Activated B cell treated with CpG ODN at 0.5 μM for 24 hours (primary cell): ENCODE results near the gene PASK. TPM values are rescaled to one million over a fixed set of nuclear protein-coding genes. Genes with fewer than 3 reads are reported as not detected.

Experiments
- ATAC-seq: fragments of 200-7000 bp; cut with Tn5 transposase; one replicate; pipeline ENCODE4 v1.10.0; 2021; ENCODE audit warnings: low read depth, mild to moderate bottlenecking, moderate library complexity
- CTCF ChIA-PET: fragments of 350-600 bp; sonication (Branson Sonifier 250); formaldehyde crosslinking; loops from one replicate; lab custom pipeline; 2021; ENCODE audit warnings: antibody characterized with exemption; lab: Charles Lee
- POLR2A ChIA-PET: fragments of 350-600 bp; sonication (Branson Sonifier 250); formaldehyde crosslinking; loops from one replicate; lab custom pipeline; 2021; ENCODE audit warnings: antibody characterized with exemption; lab: Charles Lee
- DNase-seq: peaks from one replicate; pipeline ENCODE4 v3.0.0; 2022
- H3K27ac Mint-ChIP-seq: one replicate; pipeline ENCODE4 v1.8.0; 2020; ENCODE audit warnings: mixed read lengths
- H3K27me3 Mint-ChIP-seq: one replicate; pipeline ENCODE4 v1.8.0; 2021; ENCODE audit warnings: mixed read lengths
- H3K36me3 Mint-ChIP-seq: one replicate; pipeline ENCODE4 v1.8.0; 2021; ENCODE audit warnings: low read depth, mixed read lengths
- H3K4me1 Mint-ChIP-seq: one replicate; pipeline ENCODE4 v1.8.0; 2021; ENCODE audit warnings: mixed read lengths
- H3K4me3 Mint-ChIP-seq: one replicate; pipeline ENCODE4 v1.8.0; 2020; ENCODE audit warnings: mild to moderate bottlenecking, mixed read lengths
- H3K9me3 Mint-ChIP-seq: one replicate; pipeline ENCODE4 v1.8.0; 2020; ENCODE audit warnings: mixed read lengths
- intact Hi-C: fragments of 100-400 bp; cut with micrococcal nuclease; formaldehyde crosslinking; loops from one replicate; pipeline ENCODE4 v1.15.1; 2024
- total RNA-seq: library from RNA; stranded (reverse); gene quantifications from 2 replicates; pipeline ENCODE4 v1.2.3, GENCODE V29; 2022
- TF ChIP-seq, protein P1 (sequence below): fragments of 200-600 bp; IDR thresholded peaks from one replicate; pipeline ENCODE4 v1.8.0; 2022; ENCODE audit warnings: antibody characterized with exemption, mild to moderate bottlenecking

PASK gene
- total RNA-seq, 1 donor from 2014 or later = 150 TPM

DNA sequence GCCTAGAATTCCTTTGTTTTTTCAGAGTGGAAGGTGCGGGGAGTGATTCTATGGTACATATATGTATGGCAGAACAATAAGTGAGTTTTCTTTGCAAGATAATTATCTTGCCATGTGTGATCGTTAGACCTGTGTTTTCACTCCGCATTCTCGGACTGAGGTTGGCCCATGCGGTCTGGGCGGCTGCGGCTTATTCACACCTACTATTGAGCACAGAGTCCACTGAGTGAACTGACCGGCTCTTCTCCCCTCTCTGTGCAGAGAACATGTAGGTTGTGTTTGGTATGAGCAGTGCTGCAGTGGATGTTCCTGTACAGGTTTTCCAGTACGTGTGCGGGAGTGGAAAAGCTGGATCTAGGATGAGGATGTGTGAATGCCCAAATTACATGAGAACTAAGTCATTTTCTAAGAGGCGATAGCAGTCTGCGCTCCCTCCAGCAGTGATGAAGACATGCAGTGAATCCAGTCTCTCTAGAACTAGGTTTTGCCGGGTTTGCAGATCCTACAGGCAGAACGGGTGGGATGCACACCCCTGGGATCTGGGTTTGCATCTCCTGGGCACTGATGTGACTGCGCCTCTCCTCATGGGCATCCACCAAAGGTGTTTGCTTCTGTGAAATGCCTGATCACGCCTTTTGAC is 74.3 kb downstream of the PASK start:
- intact Hi-C loops = loop anchor here (5.0 to 10.0 kb wide), 2 partner anchors 158 to 540 kb away; no protein-coding TSS in a partner anchor
- TF ChIP-seq, protein P1, sequence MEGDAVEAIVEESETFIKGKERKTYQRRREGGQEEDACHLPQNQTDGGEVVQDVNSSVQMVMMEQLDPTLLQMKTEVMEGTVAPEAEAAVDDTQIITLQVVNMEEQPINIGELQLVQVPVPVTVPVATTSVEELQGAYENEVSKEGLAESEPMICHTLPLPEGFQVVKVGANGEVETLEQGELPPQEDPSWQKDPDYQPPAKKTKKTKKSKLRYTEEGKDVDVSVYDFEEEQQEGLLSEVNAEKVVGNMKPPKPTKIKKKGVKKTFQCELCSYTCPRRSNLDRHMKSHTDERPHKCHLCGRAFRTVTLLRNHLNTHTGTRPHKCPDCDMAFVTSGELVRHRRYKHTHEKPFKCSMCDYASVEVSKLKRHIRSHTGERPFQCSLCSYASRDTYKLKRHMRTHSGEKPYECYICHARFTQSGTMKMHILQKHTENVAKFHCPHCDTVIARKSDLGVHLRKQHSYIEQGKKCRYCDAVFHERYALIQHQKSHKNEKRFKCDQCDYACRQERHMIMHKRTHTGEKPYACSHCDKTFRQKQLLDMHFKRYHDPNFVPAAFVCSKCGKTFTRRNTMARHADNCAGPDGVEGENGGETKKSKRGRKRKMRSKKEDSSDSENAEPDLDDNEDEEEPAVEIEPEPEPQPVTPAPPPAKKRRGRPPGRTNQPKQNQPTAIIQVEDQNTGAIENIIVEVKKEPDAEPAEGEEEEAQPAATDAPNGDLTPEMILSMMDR = no peak
- H3K36me3 Mint-ChIP-seq = peaks cover 23% of the 10 kb centered on the region

DNA sequence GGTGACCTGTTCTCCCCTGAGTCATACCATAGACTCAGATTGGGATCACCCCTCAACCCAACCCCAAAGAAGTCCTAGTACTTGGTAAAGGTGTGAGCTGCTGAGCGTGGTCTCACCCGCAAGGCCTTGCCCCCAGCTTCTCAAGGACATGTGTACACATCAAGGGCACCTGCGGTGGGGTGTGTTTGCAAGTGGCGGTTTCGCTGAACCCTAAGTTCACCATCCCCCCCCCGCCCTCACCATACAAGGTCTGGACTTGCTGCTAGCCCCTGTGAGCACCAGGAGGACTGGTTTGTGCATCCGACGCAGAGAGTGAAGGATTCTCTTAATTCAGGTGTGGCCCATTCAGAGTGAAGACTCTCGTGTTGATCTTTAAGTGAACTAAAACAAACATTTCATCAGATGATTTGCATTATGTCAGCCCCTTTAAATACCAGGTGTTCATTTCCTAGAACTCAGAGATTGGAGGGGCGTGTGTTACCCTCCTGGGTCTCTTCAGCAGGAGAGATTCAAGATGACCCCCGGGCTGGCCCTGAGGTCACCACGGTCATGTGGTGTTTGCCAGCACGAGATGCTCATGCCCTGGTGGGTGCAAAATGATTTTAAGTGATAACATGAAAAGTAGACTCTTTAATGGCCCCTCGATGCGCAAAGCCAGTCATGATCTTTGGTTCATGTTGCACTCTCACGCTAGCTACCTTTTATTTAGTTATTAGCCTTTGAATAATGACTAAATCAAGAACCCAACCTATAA is 75.0 kb downstream of the PASK start:
- Mint-ChIP-seq H3K4me3 (no peak overlapping the region), H3K9me3 (no peaks in the 10 kb centered on the region), H3K27me3 (no peaks in the 10 kb centered on the region), H3K4me1 (peaks cover 5% of the 10 kb centered on the region), H3K36me3 (peaks cover 23% of the 10 kb centered on the region), H3K27ac (no peak overlapping the region)
- ChIA-PET CTCF (no interaction called here), POLR2A (interaction anchor here (0.5 to 1.3 kb wide), 2 partner anchors 75 to 88 kb away, joined by 3 read pairs; partner anchors contain the start of gene PASK)
- intact Hi-C loops = loop anchor here (10.0 kb wide), 1 partner anchor 541 kb away; no protein-coding TSS in a partner anchor
- no peak for DNase-seq
- TF ChIP-seq, protein P1 = no peak
- ATAC-seq = no peak

More for the DNA sequence above, 74.3 kb downstream of the PASK start:
- no peak overlapping the region for H3K27ac Mint-ChIP-seq
- H3K27me3 Mint-ChIP-seq = no peaks in the 10 kb centered on the region
- ATAC-seq = no peak
- peaks cover 5% of the 10 kb centered on the region for H3K4me1 Mint-ChIP-seq
- no peaks in the 10 kb centered on the region for H3K9me3 Mint-ChIP-seq
- POLR2A ChIA-PET = interaction anchor here (1.3 kb wide), 1 partner anchor 74 kb away, joined by 3 read pairs; the partner anchor contains the start of gene PASK
- no peak overlapping the region for H3K4me3 Mint-ChIP-seq
- CTCF ChIA-PET = no interaction called here
- no peak for DNase-seq

GRCh38 chr2:241073166-241074064 is 75.9 kb downstream of the PASK start:
- no peak for ATAC-seq
- POLR2A ChIA-PET = interaction anchor here (1.3 kb wide), 1 partner anchor 76 kb away, joined by 3 read pairs; the partner anchor contains the start of gene PASK
- H3K4me1 Mint-ChIP-seq = peaks cover 3% of the 10 kb centered on the region
- intact Hi-C loops = loop anchor here (10.0 kb wide), 1 partner anchor 541 kb away; no protein-coding TSS in a partner anchor
- TF ChIP-seq, protein P1 = no peak
- H3K36me3 Mint-ChIP-seq = peaks cover 27% of the 10 kb centered on the region
- no peaks in the 10 kb centered on the region for H3K9me3 Mint-ChIP-seq
- DNase-seq = no peak
- H3K4me3 Mint-ChIP-seq = no peak overlapping the region
- CTCF ChIA-PET = interaction anchor here (1.0 kb wide), 1 partner anchor 90 kb away, joined by 3 read pairs; no protein-coding TSS in a partner anchor
- H3K27ac Mint-ChIP-seq = no peak overlapping the region
- H3K27me3 Mint-ChIP-seq = no peaks in the 10 kb centered on the region

DNA sequence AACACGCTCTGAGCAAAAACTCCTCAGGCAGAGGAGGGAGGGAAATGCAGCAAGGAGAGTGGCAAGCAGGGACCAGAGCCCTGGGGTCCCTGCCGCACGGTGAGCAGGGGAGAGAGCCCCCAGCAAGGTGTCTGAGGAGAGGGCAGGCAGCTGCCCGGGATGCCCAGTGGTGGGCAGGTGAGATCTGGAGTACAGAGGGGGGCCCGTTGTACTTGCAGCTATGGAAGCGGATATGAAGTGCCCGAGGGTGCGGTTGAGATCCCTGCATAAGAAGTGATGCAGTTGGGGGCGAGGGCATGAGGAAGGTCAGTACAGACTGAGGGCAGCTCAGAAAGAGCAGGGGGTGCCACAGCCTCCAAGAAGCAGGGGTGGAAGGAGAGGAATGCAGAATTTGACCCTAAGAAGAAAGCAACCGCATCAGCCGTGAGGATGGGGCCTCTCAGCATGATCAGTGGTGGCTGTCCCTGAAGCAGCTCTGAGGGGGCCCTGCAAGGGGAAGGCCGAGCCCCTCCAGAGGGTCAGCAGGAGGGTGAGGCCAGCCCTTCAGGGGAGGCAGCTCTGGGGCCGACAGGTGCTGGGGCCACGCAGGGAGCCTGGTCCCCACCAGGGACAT is 76.6 kb downstream of the PASK start:
- TF ChIP-seq, protein P1 = no peak
- no peaks in the 10 kb centered on the region for H3K27me3 Mint-ChIP-seq
- DNase-seq (no peak), ATAC-seq (no peak)
- H3K9me3 Mint-ChIP-seq = no peaks in the 10 kb centered on the region
- ChIA-PET CTCF (interaction anchor here (1.0 kb wide), 1 partner anchor 89 kb away, joined by 3 read pairs; no protein-coding TSS in a partner anchor), POLR2A (no interaction called here)
- H3K4me3 Mint-ChIP-seq = no peak overlapping the region
- H3K27ac Mint-ChIP-seq = no peak overlapping the region
- no peaks in the 10 kb centered on the region for H3K4me1 Mint-ChIP-seq
- intact Hi-C loops = loop anchor here (10.0 kb wide), 1 partner anchor 542 kb away; no protein-coding TSS in a partner anchor
- H3K36me3 Mint-ChIP-seq = peaks cover 29% of the 10 kb centered on the region
